Right kidney (tissue), 1 donor: ENCODE data around the gene FNIP1.
"Not testable (repeated sequence)": the region's sequence is repeated elsewhere in the genome, so short reads cannot be mapped to it uniquely, and the experiment has no call there.

Experiments
- DNase-seq: peaks from one replicate; pipeline ENCODE4 v3.0.0-alpha.2; 2016

The FNIP1 gene

GRCh38 chr5:131635684-131636572 is 160.9 kb downstream of the FNIP1 start:
- no peak for DNase-seq

DNA sequence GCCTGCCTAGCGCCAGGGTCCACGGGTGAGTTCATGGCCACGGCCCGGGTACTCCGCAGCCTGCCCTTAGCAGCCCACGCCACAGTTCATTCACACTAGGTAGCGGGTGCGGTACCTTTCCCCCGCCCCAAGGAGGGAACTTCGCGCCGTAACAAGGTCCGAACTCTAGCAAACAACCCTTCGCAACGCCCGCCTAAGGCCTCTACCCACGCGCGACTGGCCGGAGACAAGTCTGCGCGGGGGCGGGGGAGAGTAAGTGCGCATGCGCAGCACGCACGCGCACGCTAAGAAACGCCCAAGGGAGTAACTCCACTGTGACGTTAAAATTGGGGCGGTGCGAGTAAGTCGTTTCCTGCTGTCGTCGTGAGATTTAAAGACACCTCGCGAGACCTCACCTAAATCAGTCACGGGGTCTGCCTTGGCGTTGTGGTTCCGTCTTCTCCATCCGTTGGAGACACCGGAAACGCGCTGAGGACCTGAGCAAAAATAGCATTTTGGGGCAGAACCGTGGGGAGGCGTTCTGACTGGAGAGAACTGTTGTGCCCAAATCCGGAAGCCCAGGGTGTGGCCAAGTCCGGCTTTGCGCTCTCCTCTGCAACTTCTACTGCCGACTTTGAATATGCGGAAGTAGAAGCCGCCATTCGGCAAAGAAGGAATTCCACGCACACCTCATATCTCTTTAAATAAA is 161.7 kb downstream of the FNIP1 start, which contains the start of gene RAPGEF6:
TSS of gene RAPGEF6 (minus strand) at position 234 of the 688 bp plus-strand sequence. CDS start at position 35, 199 bp downstream.
- peak; percentile 92 for DNase-seq

DNA sequence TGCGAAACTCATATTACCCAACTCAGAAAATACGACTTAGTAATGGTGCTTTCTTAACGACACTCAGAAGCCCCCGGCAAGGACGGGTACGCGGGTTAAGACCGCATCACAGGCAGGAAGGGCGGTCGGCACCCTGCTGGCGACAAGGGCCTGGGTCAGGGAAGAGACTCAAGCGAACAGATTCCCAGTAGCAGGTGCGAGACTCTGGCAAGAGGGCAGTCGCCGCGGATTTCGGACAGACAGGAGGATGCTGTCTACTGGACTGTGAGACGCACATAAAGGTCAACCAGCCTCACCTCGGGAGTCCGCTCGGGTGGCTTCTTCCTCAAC is 162.2 kb downstream of the FNIP1 start:
- no peak for DNase-seq

- no peak for DNase-seq
Measured at GRCh38 chr5:131634238-131634637, 162.6 kb downstream of the FNIP1 start.

DNA sequence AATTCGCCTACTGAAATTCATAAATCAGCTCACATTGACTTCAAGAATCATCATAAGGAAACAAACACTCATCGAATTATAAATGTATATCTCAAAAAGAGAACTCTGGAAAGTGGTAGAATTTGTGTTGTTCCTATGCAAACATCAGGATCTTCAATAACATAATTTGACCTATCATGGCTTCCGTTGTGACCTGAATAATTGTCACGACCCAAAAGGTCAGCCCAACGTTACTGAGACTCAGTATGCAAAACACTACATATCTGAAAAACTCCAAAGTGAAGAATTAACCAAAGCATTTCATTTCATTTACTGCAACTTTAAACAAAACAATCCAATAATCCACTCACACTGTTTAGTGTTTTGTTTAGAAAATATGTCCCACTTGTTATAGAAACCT is 163.0 kb downstream of the FNIP1 start:
- DNase-seq, result no peak

GRCh38 chr5:131630963-131631350 is 165.9 kb downstream of the FNIP1 start:
- no peak for DNase-seq

GRCh38 chr5:131630208-131630962 is 166.4 kb downstream of the FNIP1 start:
- no peak for DNase-seq

DNA sequence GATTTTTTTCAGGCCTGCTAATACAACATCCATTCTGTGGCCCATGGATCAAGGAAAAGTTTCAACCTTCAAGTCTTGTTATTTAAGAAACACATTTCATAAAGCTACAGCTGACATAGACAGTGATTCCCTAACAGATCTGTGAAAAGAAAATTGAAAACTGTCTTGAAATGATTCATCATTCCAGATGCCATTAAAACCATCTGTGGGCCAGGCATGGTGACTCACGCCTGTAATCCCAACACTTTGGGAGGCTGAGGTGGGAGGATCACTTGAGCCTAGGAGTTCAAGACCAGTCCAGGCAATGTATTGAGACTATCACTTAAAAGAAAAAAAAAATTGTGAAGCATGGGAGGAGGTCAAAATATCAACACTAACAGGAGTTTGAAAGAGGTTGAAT is 167.8 kb downstream of the FNIP1 start:
- DNase-seq, result no peak

DNA sequence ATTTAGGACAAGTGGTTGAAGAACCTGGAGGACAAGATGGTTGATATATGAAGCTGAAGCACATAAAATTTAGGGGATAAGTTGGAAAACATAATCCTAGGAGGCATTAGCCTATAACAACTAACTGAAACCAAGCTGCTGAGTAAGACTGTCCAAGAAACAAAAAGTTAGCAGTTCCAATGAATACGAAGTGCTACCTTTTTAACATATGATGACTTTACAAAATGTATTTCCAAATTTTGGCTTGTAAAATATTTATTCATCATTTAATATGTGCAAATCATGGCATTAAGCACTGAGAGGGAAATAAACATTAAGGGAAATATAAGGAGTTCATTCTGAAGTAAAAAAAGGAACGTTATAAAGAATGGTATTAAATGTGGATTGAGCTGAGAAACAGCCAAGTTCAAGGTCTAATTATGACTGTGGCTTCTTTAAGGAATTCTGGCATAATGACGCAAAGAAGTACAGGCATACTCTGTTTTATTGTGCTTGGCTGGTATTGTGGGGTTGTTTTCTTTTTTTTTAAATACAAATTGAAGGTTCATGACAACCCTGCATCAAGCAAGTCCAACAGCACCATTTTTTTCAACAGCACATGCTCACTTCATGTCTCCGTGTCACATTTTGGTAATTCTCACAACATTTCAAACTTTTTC is 169.5 kb downstream of the FNIP1 start:
- DNase-seq, result no peak

DNA sequence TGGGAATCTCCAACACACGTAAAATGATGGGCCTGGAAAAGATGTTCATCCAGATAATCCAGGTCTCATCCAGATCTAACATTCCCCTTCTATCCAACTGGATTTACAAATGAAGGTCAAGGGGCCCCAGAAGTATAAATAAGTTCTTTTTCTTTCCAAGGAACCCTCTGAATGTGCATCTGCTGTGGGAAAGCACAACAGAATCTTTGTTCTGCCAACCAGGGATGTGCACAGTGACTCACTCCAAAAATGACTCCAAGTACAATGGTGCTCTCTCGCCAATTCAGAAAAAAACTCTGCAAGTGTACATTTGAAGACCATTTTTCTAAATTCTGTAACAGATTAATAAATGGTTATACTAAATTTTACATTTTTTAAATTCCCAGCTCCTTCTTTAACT is 174.2 kb downstream of the FNIP1 start:
- DNase-seq, result no peak

- DNase-seq, result not testable (repeated sequence)
Measured at GRCh38 chr5:131621164-131621563, 175.7 kb downstream of the FNIP1 start.

DNA sequence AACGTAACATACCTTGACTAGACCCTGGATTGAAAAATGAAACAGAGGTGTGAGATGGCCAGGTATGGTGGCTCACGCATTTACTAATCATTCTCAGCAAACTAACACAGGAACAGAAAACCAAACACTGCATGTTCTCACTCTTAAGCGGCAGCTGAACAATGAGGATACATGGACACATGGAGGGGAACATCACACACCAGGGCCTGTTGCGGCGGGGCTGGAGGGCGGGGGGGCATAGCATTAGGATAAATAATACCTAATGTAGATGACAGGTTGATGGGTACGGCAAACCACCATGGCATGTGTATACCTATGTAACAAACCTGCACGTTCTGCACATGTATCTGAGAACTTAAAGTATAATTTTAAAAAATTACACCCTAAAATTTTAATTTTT is 177.7 kb downstream of the FNIP1 start:
- no peak for DNase-seq

DNA sequence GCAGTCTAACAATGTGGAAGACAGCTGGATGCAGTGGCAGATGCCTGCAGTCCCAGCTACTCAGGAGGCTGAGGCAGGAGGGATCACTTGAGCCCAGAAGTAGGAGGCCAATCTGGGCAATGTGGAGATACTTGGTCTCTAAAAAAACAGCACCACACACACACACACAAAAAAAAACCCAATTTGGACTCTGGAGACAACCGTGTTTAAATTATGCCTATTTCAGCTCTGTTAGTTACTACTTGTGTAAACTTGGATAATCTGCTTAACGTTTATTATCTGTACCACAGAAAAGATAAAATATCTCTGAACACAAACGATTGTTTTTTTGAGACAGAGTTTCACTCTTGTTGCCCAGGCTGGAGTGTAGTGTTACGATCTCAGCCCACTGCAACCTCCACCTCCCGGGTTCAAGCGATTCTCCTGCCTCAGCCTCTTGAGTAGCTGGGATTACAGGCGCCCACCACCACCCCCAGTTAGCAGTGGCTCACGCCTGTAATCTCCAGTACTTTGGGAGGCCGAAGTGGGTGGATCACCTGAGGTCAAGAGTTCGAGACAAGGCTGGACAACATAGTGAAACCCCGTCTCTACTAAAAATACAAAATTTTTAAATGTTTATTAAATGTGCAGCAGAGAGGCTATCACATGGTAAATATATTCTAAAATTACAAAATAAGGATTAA is 179.5 kb downstream of the FNIP1 start:
- DNase-seq, result no peak

DNA sequence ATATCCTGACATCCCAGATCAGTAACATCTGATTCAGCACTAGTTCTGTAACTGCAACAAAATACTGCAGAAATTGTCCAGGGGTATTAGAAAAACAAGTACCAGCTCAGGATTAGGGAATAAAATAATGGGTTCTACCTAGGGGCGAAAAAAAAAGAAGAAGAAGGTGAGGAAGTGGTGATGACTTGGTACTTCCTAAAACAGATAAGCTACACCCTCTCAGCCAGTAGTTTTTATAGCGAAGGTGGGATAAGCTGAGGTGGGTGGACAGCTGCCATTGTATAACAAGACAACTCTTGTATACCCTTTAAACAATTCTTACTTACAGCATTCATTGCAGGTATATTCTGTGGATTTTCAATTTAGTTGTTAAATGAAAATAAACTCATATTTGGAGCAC is 180.9 kb downstream of the FNIP1 start:
- DNase-seq, result no peak

DNA sequence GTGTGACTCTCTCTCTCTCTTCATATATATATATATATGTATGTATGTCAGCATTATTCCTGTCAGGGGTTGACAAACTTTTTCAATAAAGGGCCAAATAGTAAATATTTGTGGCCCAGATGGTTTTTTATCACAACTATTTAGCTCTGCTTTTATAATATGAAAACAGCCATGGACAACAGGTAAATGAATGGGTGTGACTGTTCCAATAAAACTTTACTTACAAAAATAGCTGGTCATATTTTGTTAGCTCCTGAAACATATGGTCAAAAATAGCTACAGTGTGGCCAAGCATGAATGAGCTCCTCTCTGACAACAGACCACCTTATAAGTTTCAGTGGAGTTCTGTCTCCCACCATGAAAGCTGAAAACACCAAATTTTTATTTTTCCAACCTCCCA is 183.4 kb downstream of the FNIP1 start:
- no peak for DNase-seq

DNA sequence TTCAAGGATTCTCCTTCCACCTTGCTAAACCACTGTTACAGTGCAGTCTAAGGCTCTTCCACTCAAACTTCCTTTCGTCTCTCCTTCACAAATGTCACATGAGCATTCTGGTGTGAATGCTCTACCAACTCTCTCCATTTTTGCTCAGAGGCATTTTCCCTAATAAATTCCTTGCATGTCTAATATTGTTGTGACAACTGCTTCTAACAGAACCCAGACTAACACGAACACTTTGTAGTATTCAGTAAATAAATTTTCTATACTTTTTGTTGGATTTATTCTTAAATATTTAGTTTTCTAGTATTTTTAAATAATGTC is 185.8 kb downstream of the FNIP1 start:
- DNase-seq, result no peak

DNA sequence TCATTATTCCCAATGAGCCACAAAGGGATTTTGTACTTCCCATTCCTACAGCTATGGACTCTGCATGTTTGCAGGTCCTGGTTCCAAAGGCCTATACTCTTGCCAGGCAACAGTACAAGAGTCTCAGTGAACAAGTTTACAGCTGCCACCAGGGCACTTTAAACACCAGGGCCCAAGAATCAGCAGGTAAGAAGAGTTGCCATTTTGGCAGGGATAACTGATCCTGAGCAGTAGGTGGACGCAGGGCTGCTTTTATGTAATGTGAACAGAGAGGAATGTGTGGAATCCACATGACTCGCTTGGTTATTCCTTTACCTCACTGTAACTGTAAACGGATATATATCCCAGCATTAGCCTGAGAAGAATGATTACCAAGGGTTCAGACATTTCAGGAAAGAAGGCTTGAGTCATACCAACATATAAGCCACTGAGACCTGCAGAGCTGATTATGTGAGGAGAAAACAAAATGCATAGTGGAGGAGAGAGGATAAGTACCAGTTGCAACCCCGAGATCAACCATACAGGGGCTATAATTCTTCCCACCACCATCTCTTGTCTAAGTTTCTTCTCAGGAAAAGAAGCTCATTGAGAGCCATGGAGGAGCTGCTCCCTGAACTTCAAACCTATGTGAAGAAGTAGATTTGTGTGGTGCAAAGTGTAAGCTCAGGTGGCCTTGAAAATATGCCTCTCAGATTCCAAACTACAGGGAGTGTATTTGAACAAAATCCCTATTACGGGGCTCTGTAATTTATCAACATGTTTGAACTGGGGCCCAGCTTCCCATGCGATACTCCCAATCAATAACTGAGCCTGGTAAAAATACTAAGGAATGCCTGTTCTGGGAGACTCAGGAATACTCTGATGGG is 186.4 kb downstream of the FNIP1 start:
- no peak for DNase-seq

DNA sequence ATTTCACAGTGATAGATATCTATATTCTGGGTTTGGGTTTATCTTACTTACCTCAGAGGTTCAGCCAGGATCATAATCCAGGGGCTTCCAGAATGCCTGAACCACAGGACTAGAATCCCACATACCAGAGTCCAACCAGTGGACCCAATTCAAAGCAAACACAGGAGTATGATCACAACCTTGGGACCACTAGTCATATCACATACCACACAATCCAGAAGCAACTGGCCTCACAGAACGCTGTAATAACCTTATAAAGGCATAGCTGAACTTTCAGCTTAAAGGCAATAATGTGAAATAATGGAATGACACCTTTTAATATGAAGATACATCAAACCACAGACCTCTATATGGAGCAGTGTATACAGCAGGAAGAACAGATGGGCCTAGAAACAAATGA is 187.0 kb downstream of the FNIP1 start:
- DNase-seq, result no peak

DNA sequence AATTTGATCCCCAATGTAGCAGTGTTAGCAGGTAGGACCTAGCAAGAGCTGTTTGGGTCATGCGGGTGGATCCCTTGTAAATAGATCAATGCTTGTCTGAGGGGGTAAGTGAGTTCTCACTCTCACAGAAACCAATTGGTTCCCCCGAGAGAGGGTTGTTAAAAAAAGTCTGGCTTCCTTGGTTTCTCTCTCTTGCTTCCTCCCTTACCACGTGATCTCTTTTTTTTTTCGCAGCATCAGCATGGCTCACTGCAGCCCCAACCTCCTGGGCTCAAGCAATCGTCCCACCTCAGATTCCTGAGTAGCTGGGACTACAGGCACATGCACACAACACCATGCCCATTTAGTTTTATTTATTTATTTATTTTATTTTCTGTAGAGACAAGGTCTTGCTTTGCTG is 188.2 kb downstream of the FNIP1 start:
- no peak for DNase-seq

DNA sequence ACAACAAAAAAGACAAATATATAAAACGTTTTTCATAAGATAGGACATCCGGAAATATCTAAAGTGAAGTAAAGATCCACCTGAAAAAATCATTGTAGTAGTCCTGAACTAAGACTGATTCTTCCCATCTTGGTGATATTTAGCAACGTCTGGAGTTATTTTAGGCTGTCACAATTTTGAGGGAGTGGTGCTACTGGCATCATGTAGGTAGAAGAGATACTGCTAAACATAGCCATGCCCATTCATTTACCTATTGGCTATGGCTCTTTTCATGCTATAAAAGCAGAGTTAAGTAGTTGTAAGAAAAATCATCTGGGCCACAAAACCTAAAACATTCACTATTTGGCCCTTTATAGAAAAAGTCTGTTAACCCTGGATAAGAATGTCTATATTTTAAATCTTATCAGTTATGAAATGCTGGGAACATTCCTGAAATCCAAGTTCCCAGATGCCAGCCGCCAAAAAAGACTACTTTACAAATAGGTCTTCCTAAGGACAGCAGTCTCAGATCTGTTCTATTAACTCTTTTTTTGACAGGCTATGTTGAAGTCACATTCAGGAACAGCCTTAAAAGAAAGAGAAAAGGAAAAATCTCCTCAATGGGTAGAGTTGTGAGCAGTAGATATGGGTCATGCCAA is 188.8 kb downstream of the FNIP1 start:
- DNase-seq, result no peak

DNA sequence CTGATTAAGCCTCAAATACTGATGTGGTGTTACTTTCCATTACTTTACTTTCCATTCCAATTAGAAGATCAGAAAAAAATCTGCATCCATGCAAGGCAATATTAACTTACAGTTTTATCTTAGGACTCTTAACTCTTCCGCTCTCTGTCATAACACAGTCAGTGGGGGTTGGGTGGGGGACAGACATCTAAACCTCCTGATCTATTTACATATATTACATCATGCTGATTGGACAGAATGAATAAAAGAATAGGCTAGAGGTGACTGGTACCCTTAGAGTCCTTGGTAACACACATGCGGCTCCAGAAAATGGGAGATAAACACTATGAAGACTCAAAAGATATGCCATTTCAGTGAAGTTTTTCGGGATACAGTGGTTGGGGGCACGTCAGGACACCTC is 189.4 kb downstream of the FNIP1 start:
- no peak for DNase-seq
